WTC11 (cell line): ENCODE results near the gene OR12D2.

ENCODE experiments used
- ELF4 ChIP-seq: sonication (generic); formaldehyde crosslinking; IDR thresholded peaks from 2 replicates; pipeline ENCODE4 v1.8.1; 2022; ENCODE audit warnings: low read depth, mild to moderate bottlenecking, moderate library complexity, missing genetic modification reagents
- GRHL2 ChIP-seq: fragments of 250-450 bp; sonication (Bioruptor Pico); IDR thresholded peaks from 2 replicates; pipeline ENCODE4 v1.8.0; 2022; ENCODE audit warnings: mild to moderate bottlenecking, moderate library complexity; ENCODE audit not compliant: insufficient replicate concordance, severe bottlenecking
- JUN ChIP-seq: sonication (generic); formaldehyde crosslinking; IDR thresholded peaks from 2 replicates; pipeline ENCODE4 v1.8.0; 2023; ENCODE audit warnings: mild to moderate bottlenecking, missing genetic modification reagents
- MXD4 ChIP-seq: fragments of 250-450 bp; sonication (Bioruptor Pico); IDR thresholded peaks from 2 replicates; pipeline ENCODE4 v1.8.0; 2021; ENCODE audit warnings: mild to moderate bottlenecking, moderate library complexity, borderline replicate concordance
- SOX15 ChIP-seq: fragments of 250-450 bp; sonication (Bioruptor Pico); IDR thresholded peaks from 2 replicates; pipeline ENCODE4 v1.9.0; 2021; ENCODE audit warnings: mild to moderate bottlenecking
- ZNF232 ChIP-seq: sonication (generic); formaldehyde crosslinking; IDR thresholded peaks from 2 replicates; pipeline ENCODE4 v1.8.0; 2022; ENCODE audit warnings: mild to moderate bottlenecking, missing genetic modification reagents
- TF ChIP-seq, protein P1 (sequence below): sonication (generic); formaldehyde crosslinking; IDR thresholded peaks from 2 replicates; pipeline ENCODE4 v1.8.1; 2023; ENCODE audit warnings: mild to moderate bottlenecking, missing genetic modification reagents, moderate library complexity
- TF ChIP-seq, protein P2 (sequence below): sonication (generic); formaldehyde crosslinking; IDR thresholded peaks from 2 replicates; pipeline ENCODE4 v1.8.1; 2023; ENCODE audit warnings: mild to moderate bottlenecking, missing genetic modification reagents, borderline replicate concordance
- TF ChIP-seq, protein P3 (sequence below): sonication (generic); formaldehyde crosslinking; IDR thresholded peaks from 2 replicates; pipeline ENCODE4 v1.8.0; 2023; ENCODE audit warnings: missing genetic modification reagents, mild to moderate bottlenecking, borderline replicate concordance
- TF ChIP-seq, protein P4 (sequence below): fragments of 200-600 bp; IDR thresholded peaks from 2 replicates; pipeline ENCODE4 v1.8.0; 2022; ENCODE audit warnings: antibody characterized with exemption
- TF ChIP-seq, protein P5 (sequence below): fragments of 250-450 bp; sonication (Bioruptor Pico); IDR thresholded peaks from 2 replicates; pipeline ENCODE4 v2.1.2; 2022; ENCODE audit warnings: mild to moderate bottlenecking, moderate library complexity
- TF ChIP-seq, protein P6 (sequence below): sonication (generic); formaldehyde crosslinking; conservative IDR thresholded peaks from 2 replicates; pipeline ENCODE4 v1.8.1; 2023; ENCODE audit warnings: mild to moderate bottlenecking, low read depth, missing genetic modification reagents, moderate library complexity

DNA sequence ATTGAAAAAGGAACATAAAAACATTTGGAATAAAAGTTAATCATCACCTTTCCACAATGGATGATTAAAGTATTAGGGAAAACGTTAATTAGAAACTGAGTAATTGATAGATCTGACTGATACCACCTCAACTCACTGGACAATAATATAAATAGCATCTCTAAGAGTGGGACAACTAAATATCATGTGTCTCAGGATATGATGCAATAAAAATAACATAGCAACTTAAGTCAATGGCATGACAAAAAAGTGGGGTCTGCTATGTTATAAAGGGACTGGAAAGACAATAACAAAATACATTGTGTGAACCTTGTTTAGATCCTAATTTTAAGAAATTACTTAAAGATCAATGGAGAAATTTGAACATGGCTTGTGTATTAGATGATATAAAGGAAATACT lies 29.6 kb downstream of the OR12D2 start:
- TF ChIP-seq, protein P1, sequence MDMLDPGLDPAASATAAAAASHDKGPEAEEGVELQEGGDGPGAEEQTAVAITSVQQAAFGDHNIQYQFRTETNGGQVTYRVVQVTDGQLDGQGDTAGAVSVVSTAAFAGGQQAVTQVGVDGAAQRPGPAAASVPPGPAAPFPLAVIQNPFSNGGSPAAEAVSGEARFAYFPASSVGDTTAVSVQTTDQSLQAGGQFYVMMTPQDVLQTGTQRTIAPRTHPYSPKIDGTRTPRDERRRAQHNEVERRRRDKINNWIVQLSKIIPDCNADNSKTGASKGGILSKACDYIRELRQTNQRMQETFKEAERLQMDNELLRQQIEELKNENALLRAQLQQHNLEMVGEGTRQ: no peak
- no peak for TF ChIP-seq ZNF232 (CRISPR knock-in tag)
- TF ChIP-seq, protein P2, sequence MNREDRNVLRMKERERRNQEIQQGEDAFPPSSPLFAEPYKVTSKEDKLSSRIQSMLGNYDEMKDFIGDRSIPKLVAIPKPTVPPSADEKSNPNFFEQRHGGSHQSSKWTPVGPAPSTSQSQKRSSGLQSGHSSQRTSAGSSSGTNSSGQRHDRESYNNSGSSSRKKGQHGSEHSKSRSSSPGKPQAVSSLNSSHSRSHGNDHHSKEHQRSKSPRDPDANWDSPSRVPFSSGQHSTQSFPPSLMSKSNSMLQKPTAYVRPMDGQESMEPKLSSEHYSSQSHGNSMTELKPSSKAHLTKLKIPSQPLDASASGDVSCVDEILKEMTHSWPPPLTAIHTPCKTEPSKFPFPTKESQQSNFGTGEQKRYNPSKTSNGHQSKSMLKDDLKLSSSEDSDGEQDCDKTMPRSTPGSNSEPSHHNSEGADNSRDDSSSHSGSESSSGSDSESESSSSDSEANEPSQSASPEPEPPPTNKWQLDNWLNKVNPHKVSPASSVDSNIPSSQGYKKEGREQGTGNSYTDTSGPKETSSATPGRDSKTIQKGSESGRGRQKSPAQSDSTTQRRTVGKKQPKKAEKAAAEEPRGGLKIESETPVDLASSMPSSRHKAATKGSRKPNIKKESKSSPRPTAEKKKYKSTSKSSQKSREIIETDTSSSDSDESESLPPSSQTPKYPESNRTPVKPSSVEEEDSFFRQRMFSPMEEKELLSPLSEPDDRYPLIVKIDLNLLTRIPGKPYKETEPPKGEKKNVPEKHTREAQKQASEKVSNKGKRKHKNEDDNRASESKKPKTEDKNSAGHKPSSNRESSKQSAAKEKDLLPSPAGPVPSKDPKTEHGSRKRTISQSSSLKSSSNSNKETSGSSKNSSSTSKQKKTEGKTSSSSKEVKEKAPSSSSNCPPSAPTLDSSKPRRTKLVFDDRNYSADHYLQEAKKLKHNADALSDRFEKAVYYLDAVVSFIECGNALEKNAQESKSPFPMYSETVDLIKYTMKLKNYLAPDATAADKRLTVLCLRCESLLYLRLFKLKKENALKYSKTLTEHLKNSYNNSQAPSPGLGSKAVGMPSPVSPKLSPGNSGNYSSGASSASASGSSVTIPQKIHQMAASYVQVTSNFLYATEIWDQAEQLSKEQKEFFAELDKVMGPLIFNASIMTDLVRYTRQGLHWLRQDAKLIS (CRISPR knock-in tag): no peak
- TF ChIP-seq JUN (CRISPR knock-in tag): no peak
- TF ChIP-seq, protein P3, sequence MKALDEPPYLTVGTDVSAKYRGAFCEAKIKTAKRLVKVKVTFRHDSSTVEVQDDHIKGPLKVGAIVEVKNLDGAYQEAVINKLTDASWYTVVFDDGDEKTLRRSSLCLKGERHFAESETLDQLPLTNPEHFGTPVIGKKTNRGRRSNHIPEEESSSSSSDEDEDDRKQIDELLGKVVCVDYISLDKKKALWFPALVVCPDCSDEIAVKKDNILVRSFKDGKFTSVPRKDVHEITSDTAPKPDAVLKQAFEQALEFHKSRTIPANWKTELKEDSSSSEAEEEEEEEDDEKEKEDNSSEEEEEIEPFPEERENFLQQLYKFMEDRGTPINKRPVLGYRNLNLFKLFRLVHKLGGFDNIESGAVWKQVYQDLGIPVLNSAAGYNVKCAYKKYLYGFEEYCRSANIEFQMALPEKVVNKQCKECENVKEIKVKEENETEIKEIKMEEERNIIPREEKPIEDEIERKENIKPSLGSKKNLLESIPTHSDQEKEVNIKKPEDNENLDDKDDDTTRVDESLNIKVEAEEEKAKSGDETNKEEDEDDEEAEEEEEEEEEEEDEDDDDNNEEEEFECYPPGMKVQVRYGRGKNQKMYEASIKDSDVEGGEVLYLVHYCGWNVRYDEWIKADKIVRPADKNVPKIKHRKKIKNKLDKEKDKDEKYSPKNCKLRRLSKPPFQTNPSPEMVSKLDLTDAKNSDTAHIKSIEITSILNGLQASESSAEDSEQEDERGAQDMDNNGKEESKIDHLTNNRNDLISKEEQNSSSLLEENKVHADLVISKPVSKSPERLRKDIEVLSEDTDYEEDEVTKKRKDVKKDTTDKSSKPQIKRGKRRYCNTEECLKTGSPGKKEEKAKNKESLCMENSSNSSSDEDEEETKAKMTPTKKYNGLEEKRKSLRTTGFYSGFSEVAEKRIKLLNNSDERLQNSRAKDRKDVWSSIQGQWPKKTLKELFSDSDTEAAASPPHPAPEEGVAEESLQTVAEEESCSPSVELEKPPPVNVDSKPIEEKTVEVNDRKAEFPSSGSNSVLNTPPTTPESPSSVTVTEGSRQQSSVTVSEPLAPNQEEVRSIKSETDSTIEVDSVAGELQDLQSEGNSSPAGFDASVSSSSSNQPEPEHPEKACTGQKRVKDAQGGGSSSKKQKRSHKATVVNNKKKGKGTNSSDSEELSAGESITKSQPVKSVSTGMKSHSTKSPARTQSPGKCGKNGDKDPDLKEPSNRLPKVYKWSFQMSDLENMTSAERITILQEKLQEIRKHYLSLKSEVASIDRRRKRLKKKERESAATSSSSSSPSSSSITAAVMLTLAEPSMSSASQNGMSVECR (CRISPR knock-in tag): no peak
- TF ChIP-seq, protein P4, sequence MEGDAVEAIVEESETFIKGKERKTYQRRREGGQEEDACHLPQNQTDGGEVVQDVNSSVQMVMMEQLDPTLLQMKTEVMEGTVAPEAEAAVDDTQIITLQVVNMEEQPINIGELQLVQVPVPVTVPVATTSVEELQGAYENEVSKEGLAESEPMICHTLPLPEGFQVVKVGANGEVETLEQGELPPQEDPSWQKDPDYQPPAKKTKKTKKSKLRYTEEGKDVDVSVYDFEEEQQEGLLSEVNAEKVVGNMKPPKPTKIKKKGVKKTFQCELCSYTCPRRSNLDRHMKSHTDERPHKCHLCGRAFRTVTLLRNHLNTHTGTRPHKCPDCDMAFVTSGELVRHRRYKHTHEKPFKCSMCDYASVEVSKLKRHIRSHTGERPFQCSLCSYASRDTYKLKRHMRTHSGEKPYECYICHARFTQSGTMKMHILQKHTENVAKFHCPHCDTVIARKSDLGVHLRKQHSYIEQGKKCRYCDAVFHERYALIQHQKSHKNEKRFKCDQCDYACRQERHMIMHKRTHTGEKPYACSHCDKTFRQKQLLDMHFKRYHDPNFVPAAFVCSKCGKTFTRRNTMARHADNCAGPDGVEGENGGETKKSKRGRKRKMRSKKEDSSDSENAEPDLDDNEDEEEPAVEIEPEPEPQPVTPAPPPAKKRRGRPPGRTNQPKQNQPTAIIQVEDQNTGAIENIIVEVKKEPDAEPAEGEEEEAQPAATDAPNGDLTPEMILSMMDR: no peak
- no peak for TF ChIP-seq SOX15 (CRISPR knock-in tag)
- TF ChIP-seq MXD4 (CRISPR knock-in tag): no peak
- TF ChIP-seq, protein P5, sequence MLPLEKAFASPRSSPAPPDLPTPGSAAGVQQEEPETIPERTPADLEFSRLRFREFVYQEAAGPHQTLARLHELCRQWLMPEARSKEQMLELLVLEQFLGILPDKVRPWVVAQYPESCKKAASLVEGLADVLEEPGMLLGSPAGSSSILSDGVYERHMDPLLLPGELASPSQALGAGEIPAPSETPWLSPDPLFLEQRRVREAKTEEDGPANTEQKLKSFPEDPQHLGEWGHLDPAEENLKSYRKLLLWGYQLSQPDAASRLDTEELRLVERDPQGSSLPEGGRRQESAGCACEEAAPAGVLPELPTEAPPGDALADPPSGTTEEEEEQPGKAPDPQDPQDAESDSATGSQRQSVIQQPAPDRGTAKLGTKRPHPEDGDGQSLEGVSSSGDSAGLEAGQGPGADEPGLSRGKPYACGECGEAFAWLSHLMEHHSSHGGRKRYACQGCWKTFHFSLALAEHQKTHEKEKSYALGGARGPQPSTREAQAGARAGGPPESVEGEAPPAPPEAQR (CRISPR knock-in tag): no peak
- TF ChIP-seq ELF4 (CRISPR knock-in tag): no peak
- no peak for TF ChIP-seq GRHL2 (CRISPR knock-in tag)
- TF ChIP-seq, protein P6, sequence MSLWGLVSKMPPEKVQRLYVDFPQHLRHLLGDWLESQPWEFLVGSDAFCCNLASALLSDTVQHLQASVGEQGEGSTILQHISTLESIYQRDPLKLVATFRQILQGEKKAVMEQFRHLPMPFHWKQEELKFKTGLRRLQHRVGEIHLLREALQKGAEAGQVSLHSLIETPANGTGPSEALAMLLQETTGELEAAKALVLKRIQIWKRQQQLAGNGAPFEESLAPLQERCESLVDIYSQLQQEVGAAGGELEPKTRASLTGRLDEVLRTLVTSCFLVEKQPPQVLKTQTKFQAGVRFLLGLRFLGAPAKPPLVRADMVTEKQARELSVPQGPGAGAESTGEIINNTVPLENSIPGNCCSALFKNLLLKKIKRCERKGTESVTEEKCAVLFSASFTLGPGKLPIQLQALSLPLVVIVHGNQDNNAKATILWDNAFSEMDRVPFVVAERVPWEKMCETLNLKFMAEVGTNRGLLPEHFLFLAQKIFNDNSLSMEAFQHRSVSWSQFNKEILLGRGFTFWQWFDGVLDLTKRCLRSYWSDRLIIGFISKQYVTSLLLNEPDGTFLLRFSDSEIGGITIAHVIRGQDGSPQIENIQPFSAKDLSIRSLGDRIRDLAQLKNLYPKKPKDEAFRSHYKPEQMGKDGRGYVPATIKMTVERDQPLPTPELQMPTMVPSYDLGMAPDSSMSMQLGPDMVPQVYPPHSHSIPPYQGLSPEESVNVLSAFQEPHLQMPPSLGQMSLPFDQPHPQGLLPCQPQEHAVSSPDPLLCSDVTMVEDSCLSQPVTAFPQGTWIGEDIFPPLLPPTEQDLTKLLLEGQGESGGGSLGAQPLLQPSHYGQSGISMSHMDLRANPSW (CRISPR knock-in tag): no peak
